WTC11 (cell line): ENCODE results near the gene ARHGEF10L. TPM values are rescaled to one million over a fixed set of nuclear protein-coding genes. Genes with fewer than 3 reads are reported as not detected.

Experiments
- ATAC-seq: fragments of 200-7000 bp; cut with Tn5 transposase; 2 replicates; pipeline ENCODE4 v1.10.0; 2021; ENCODE audit warnings: mild to moderate bottlenecking, moderate library complexity
- CTCF ChIA-PET: fragments of 300-600 bp; sonication (Branson Sonifier 250); formaldehyde crosslinking; loops from one replicate; lab custom pipeline; 2021; ENCODE audit warnings: antibody characterized with exemption; lab: Charles Lee
- POLR2A ChIA-PET: fragments of 350-600 bp; sonication (Branson Sonifier 250); formaldehyde crosslinking; loops from one replicate; lab custom pipeline; 2021; ENCODE audit warnings: antibody characterized with exemption; lab: Charles Lee
- DNase-seq: peaks from one replicate; pipeline ENCODE4 v3.0.0; 2021; ENCODE audit warnings: low spot score
- H3K27ac Mint-ChIP-seq: 2 replicates; pipeline ENCODE4 v1.8.0; 2021; ENCODE audit warnings: mixed read lengths
- H3K27me3 Mint-ChIP-seq: 2 replicates; pipeline ENCODE4 v1.8.0; 2021; ENCODE audit warnings: low read depth, mild to moderate bottlenecking, moderate library complexity, mixed read lengths
- H3K36me3 Mint-ChIP-seq: 2 replicates; pipeline ENCODE4 v1.8.0; 2021; ENCODE audit warnings: mixed read lengths
- H3K4me1 Mint-ChIP-seq: 2 replicates; pipeline ENCODE4 v1.8.0; 2022; ENCODE audit warnings: mixed read lengths
- H3K4me3 Mint-ChIP-seq: 2 replicates; pipeline ENCODE4 v1.8.0; 2021; ENCODE audit warnings: mild to moderate bottlenecking, moderate library complexity, mixed read lengths
- H3K9me3 Mint-ChIP-seq: 2 replicates; pipeline ENCODE4 v1.8.0; 2021; ENCODE audit warnings: mixed read lengths
- CBFB ChIP-seq: sonication (generic); formaldehyde crosslinking; IDR thresholded peaks from 2 replicates; pipeline ENCODE4 v1.8.1; 2022; ENCODE audit warnings: mild to moderate bottlenecking, low read depth, missing genetic modification reagents
- FOXJ3 ChIP-seq: sonication (generic); formaldehyde crosslinking; IDR thresholded peaks from 2 replicates; pipeline ENCODE4 v1.9.0; 2021; ENCODE audit warnings: missing genetic modification reagents, mild to moderate bottlenecking, borderline replicate concordance
- NR2C2 ChIP-seq: sonication (generic); formaldehyde crosslinking; IDR thresholded peaks from 2 replicates; pipeline ENCODE4 v1.8.0; 2022; ENCODE audit warnings: mild to moderate bottlenecking, missing genetic modification reagents
- PRRX2 ChIP-seq: fragments of 250-450 bp; sonication (Bioruptor Pico); IDR thresholded peaks from 2 replicates; pipeline ENCODE4 v1.8.0; 2021; ENCODE audit warnings: mild to moderate bottlenecking
- ZNF219 ChIP-seq: sonication (generic); formaldehyde crosslinking; IDR thresholded peaks from 2 replicates; pipeline ENCODE4 v1.8.0; 2023; ENCODE audit warnings: missing genetic modification reagents, mild to moderate bottlenecking, borderline replicate concordance
- ZNF263 ChIP-seq: sonication (generic); formaldehyde crosslinking; IDR thresholded peaks from 2 replicates; pipeline ENCODE4 v1.8.1; 2022; ENCODE audit warnings: low read depth, mild to moderate bottlenecking, moderate library complexity, missing genetic modification reagents
- ZNF416 ChIP-seq: fragments of 250-450 bp; sonication (Bioruptor Pico); IDR thresholded peaks from 2 replicates; pipeline ENCODE4 v1.9.0; 2021; ENCODE audit warnings: mild to moderate bottlenecking, inconsistent platforms
- ZNF671 ChIP-seq: fragments of 250-450 bp; sonication (Bioruptor Pico); IDR thresholded peaks from 2 replicates; pipeline ENCODE4 v1.8.0; 2021; ENCODE audit warnings: mild to moderate bottlenecking
- total RNA-seq: library from RNA; stranded (reverse); gene quantifications from 3 replicates; pipeline ENCODE4 v1.2.3, GENCODE V29; 2021
- TF ChIP-seq, protein P1 (sequence below): fragments of 200-600 bp; IDR thresholded peaks from 2 replicates; pipeline ENCODE4 v1.8.0; 2022; ENCODE audit warnings: antibody characterized with exemption
- TF ChIP-seq, protein P2 (sequence below): fragments of 250-450 bp; sonication (Bioruptor Pico); IDR thresholded peaks from 2 replicates; pipeline ENCODE4 v1.9.0; 2021; ENCODE audit warnings: mild to moderate bottlenecking
- TF ChIP-seq, protein P3 (sequence below): sonication (generic); formaldehyde crosslinking; conservative IDR thresholded peaks from 2 replicates; pipeline ENCODE4 v1.8.1; 2022; ENCODE audit warnings: mild to moderate bottlenecking, missing genetic modification reagents
- TF ChIP-seq, protein P4 (sequence below): sonication (generic); formaldehyde crosslinking; IDR thresholded peaks from 2 replicates; pipeline ENCODE4 v1.8.1; 2022; ENCODE audit warnings: mild to moderate bottlenecking, moderate library complexity, missing genetic modification reagents
- TF ChIP-seq, protein P5 (sequence below): sonication (generic); formaldehyde crosslinking; IDR thresholded peaks from 2 replicates; pipeline ENCODE4 v1.8.0; 2022; ENCODE audit warnings: mild to moderate bottlenecking, missing genetic modification reagents
- TF ChIP-seq, protein P6 (sequence below): sonication (generic); formaldehyde crosslinking; IDR thresholded peaks from 2 replicates; pipeline ENCODE4 v1.8.0; 2022; ENCODE audit warnings: missing genetic modification reagents
- TF ChIP-seq, protein P7 (sequence below): sonication (generic); formaldehyde crosslinking; conservative IDR thresholded peaks from 2 replicates; pipeline ENCODE4 v1.8.1; 2023; ENCODE audit warnings: mild to moderate bottlenecking, low read depth, missing genetic modification reagents, moderate library complexity
- TF ChIP-seq, protein P8 (sequence below): sonication (generic); formaldehyde crosslinking; IDR thresholded peaks from 2 replicates; pipeline ENCODE4 v1.8.1; 2022; ENCODE audit warnings: low read depth, missing genetic modification reagents, borderline replicate concordance

Gene ARHGEF10L
- total RNA-seq, 1 experiment from 2014 or later, result 34.4 TPM

DNA sequence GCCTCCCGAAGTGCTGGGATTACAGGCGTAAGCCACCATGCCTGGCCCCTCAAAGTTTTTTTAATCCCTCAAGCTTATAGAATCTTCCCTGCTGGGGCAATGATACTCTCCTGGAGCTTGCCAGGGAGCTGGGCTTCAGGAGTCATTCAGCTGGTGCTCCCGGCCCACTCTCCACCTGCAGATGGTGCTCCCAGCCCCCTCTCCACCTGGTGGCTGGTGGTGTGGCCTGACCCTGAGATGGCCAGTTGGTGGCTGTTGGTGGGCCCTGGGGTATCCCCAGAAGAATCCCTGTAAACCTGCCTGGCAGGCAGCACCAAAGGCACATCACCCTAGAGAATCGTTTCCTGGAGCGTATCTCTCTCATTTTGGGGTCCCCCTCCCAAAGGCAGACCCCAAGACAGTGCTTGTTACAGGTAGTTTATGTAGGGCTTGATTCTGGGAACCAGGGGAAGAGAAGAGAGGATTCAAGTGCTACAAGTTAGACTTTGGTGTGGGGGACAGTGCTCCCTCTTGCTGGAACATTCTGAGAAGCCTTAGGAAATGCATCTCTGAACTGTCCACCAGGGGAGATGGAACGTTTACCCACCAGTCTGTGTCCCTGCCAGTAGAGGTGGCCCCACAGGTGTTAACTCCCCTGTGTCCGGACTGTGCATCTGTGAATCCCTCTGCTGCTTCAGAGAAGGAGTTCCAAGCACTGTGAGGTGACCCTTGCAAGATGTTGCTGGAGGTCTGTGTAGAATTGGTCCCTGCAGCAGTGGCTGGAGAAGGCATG, 186.5 kb downstream of the ARHGEF10L start:
- Mint-ChIP-seq H3K4me3 (no peak overlapping the region), H3K9me3 (0 out of 2 replicates have a peak, but pooled peaks cover 5% of the 10 kb centered on the region), H3K27ac (no peak overlapping the region), H3K4me1 (no peaks in the 10 kb centered on the region), H3K27me3 (no peaks in the 10 kb centered on the region; the same call in 1 of the 2 replicates), H3K36me3 (no peaks in the 10 kb centered on the region)
- DNase-seq (no peak), ATAC-seq (no peak)
- TF ChIP-seq, protein P1, sequence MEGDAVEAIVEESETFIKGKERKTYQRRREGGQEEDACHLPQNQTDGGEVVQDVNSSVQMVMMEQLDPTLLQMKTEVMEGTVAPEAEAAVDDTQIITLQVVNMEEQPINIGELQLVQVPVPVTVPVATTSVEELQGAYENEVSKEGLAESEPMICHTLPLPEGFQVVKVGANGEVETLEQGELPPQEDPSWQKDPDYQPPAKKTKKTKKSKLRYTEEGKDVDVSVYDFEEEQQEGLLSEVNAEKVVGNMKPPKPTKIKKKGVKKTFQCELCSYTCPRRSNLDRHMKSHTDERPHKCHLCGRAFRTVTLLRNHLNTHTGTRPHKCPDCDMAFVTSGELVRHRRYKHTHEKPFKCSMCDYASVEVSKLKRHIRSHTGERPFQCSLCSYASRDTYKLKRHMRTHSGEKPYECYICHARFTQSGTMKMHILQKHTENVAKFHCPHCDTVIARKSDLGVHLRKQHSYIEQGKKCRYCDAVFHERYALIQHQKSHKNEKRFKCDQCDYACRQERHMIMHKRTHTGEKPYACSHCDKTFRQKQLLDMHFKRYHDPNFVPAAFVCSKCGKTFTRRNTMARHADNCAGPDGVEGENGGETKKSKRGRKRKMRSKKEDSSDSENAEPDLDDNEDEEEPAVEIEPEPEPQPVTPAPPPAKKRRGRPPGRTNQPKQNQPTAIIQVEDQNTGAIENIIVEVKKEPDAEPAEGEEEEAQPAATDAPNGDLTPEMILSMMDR, result no peak
- TF ChIP-seq ZNF263, result peak; percentile 72
- ChIA-PET CTCF (interaction anchor here (0.9 to 1.9 kb wide), 6 partner anchors 15 to 249 kb away, joined by 3 to 10 read pairs (median 4); no protein-coding TSS in a partner anchor), POLR2A (no interaction called here)

DNA sequence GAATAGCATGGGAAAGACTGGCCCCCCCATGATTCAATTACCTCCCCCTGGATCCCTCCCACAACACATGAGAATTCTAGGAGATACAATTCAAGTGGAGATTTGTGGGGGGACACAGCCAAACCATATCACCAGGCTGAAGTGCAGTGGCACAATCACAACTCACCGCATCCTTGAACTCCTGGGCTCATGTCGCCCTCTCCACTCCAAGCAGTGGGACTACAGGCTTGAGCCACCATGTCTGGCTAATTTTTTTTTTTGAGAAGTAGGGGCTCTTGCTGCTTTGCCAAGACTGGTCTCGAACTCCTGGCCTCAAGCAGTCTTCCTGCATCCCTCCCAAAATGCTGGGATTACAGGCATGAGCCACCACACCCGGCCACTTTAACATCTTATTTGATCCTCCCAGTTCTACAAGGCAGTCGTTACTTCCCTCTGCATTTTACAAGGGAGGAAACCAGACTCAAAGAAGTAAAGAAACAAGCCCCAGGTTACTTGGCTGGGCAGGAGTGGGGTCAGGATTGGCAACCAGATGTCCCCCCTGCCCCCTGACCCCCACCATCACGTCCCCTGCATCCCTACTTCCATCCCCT, 188.7 kb downstream of the ARHGEF10L start:
- ATAC-seq (no peak; the same call in 1 of the 2 replicates), DNase-seq (no peak)
- Mint-ChIP-seq H3K9me3 (0 out of 2 replicates have a peak, but pooled peaks cover 5% of the 10 kb centered on the region), H3K27ac (no peak overlapping the region), H3K36me3 (no peaks in the 10 kb centered on the region), H3K4me1 (no peaks in the 10 kb centered on the region), H3K27me3 (no peaks in the 10 kb centered on the region), H3K4me3 (no peak overlapping the region)
- ChIA-PET POLR2A (no interaction called here), CTCF (interaction anchor here (1.0 kb wide), 1 partner anchor 67 kb away, joined by 3 read pairs; no protein-coding TSS in a partner anchor)
- TF ChIP-seq, protein P2, sequence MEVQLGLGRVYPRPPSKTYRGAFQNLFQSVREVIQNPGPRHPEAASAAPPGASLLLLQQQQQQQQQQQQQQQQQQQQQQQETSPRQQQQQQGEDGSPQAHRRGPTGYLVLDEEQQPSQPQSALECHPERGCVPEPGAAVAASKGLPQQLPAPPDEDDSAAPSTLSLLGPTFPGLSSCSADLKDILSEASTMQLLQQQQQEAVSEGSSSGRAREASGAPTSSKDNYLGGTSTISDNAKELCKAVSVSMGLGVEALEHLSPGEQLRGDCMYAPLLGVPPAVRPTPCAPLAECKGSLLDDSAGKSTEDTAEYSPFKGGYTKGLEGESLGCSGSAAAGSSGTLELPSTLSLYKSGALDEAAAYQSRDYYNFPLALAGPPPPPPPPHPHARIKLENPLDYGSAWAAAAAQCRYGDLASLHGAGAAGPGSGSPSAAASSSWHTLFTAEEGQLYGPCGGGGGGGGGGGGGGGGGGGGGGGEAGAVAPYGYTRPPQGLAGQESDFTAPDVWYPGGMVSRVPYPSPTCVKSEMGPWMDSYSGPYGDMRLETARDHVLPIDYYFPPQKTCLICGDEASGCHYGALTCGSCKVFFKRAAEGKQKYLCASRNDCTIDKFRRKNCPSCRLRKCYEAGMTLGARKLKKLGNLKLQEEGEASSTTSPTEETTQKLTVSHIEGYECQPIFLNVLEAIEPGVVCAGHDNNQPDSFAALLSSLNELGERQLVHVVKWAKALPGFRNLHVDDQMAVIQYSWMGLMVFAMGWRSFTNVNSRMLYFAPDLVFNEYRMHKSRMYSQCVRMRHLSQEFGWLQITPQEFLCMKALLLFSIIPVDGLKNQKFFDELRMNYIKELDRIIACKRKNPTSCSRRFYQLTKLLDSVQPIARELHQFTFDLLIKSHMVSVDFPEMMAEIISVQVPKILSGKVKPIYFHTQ, result no peak
- TF ChIP-seq, protein P3, sequence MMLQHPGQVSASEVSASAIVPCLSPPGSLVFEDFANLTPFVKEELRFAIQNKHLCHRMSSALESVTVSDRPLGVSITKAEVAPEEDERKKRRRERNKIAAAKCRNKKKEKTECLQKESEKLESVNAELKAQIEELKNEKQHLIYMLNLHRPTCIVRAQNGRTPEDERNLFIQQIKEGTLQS (CRISPR knock-in tag), result no peak
- TF ChIP-seq, protein P4, sequence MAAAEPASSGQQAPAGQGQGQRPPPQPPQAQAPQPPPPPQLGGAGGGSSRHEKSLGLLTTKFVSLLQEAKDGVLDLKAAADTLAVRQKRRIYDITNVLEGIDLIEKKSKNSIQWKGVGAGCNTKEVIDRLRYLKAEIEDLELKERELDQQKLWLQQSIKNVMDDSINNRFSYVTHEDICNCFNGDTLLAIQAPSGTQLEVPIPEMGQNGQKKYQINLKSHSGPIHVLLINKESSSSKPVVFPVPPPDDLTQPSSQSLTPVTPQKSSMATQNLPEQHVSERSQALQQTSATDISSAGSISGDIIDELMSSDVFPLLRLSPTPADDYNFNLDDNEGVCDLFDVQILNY (CRISPR knock-in tag), result no peak
- no peak for TF ChIP-seq FOXJ3
- TF ChIP-seq ZNF416 (CRISPR knock-in tag), result no peak
- TF ChIP-seq, protein P5, sequence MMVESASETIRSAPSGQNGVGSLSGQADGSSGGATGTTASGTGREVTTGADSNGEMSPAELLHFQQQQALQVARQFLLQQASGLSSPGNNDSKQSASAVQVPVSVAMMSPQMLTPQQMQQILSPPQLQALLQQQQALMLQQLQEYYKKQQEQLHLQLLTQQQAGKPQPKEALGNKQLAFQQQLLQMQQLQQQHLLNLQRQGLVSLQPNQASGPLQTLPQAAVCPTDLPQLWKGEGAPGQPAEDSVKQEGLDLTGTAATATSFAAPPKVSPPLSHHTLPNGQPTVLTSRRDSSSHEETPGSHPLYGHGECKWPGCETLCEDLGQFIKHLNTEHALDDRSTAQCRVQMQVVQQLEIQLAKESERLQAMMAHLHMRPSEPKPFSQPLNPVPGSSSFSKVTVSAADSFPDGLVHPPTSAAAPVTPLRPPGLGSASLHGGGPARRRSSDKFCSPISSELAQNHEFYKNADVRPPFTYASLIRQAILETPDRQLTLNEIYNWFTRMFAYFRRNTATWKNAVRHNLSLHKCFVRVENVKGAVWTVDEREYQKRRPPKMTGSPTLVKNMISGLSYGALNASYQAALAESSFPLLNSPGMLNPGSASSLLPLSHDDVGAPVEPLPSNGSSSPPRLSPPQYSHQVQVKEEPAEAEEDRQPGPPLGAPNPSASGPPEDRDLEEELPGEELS (CRISPR knock-in tag), result no peak
- no peak for TF ChIP-seq NR2C2
- TF ChIP-seq, protein P6, sequence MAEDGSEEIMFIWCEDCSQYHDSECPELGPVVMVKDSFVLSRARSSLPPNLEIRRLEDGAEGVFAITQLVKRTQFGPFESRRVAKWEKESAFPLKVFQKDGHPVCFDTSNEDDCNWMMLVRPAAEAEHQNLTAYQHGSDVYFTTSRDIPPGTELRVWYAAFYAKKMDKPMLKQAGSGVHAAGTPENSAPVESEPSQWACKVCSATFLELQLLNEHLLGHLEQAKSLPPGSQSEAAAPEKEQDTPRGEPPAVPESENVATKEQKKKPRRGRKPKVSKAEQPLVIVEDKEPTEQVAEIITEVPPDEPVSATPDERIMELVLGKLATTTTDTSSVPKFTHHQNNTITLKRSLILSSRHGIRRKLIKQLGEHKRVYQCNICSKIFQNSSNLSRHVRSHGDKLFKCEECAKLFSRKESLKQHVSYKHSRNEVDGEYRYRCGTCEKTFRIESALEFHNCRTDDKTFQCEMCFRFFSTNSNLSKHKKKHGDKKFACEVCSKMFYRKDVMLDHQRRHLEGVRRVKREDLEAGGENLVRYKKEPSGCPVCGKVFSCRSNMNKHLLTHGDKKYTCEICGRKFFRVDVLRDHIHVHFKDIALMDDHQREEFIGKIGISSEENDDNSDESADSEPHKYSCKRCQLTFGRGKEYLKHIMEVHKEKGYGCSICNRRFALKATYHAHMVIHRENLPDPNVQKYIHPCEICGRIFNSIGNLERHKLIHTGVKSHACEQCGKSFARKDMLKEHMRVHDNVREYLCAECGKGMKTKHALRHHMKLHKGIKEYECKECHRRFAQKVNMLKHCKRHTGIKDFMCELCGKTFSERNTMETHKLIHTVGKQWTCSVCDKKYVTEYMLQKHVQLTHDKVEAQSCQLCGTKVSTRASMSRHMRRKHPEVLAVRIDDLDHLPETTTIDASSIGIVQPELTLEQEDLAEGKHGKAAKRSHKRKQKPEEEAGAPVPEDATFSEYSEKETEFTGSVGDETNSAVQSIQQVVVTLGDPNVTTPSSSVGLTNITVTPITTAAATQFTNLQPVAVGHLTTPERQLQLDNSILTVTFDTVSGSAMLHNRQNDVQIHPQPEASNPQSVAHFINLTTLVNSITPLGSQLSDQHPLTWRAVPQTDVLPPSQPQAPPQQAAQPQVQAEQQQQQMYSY (CRISPR knock-in tag), result no peak
- TF ChIP-seq PRRX2 (CRISPR knock-in tag), result no peak
- TF ChIP-seq, protein P7, sequence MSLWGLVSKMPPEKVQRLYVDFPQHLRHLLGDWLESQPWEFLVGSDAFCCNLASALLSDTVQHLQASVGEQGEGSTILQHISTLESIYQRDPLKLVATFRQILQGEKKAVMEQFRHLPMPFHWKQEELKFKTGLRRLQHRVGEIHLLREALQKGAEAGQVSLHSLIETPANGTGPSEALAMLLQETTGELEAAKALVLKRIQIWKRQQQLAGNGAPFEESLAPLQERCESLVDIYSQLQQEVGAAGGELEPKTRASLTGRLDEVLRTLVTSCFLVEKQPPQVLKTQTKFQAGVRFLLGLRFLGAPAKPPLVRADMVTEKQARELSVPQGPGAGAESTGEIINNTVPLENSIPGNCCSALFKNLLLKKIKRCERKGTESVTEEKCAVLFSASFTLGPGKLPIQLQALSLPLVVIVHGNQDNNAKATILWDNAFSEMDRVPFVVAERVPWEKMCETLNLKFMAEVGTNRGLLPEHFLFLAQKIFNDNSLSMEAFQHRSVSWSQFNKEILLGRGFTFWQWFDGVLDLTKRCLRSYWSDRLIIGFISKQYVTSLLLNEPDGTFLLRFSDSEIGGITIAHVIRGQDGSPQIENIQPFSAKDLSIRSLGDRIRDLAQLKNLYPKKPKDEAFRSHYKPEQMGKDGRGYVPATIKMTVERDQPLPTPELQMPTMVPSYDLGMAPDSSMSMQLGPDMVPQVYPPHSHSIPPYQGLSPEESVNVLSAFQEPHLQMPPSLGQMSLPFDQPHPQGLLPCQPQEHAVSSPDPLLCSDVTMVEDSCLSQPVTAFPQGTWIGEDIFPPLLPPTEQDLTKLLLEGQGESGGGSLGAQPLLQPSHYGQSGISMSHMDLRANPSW, result no peak
- TF ChIP-seq, protein P8, sequence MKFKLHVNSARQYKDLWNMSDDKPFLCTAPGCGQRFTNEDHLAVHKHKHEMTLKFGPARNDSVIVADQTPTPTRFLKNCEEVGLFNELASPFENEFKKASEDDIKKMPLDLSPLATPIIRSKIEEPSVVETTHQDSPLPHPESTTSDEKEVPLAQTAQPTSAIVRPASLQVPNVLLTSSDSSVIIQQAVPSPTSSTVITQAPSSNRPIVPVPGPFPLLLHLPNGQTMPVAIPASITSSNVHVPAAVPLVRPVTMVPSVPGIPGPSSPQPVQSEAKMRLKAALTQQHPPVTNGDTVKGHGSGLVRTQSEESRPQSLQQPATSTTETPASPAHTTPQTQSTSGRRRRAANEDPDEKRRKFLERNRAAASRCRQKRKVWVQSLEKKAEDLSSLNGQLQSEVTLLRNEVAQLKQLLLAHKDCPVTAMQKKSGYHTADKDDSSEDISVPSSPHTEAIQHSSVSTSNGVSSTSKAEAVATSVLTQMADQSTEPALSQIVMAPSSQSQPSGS, result no peak
- no peak for TF ChIP-seq CBFB (CRISPR knock-in tag)
- no peak for TF ChIP-seq ZNF219
- no peak for TF ChIP-seq ZNF671
